ENCODE results near the gene FSHR.

The FSHR gene

GRCh38 chr2:48915227-48915626 lies 239.1 kb downstream of the FSHR start:
- in situ Hi-C loops (cut with MboI; ENCODE audit: low sequenced_read_pairs): no loop called here

- in situ Hi-C loops (cut with MboI; ENCODE audit: low sequenced_read_pairs): no loop called here
Observed at GRCh38 chr2:48914477-48915089, 239.7 kb downstream of the FSHR start.

Measured in hTERT RPE-1 (cell line).